Osteocyte (in vitro differentiated cells): ENCODE data around the gene CDKL5. TPM values are rescaled to one million over a fixed set of nuclear protein-coding genes. Genes with fewer than 3 reads are reported as not detected.

Experiments used
- DNase-seq: peaks from one replicate; pipeline ENCODE4 v3.0.0; 2021; ENCODE audit warnings: mixed read lengths; ENCODE audit not compliant: unreplicated experiment; ENCODE audit errors: extremely low spot score
- H3K27ac Mint-ChIP-seq: one replicate; pipeline ENCODE4 v1.8.0; 2021; ENCODE audit warnings: mild to moderate bottlenecking, mixed read lengths; ENCODE audit not compliant: unreplicated experiment
- H3K27me3 Mint-ChIP-seq: one replicate; pipeline ENCODE4 v1.8.0; 2021; ENCODE audit warnings: mixed read lengths; ENCODE audit not compliant: unreplicated experiment
- H3K36me3 Mint-ChIP-seq: one replicate; pipeline ENCODE4 v1.8.0; 2021; ENCODE audit warnings: mixed read lengths; ENCODE audit not compliant: unreplicated experiment
- H3K4me1 Mint-ChIP-seq: one replicate; pipeline ENCODE4 v1.8.0; 2021; ENCODE audit warnings: mixed read lengths; ENCODE audit not compliant: unreplicated experiment
- H3K4me3 Mint-ChIP-seq: one replicate; pipeline ENCODE4 v1.8.0; 2021; ENCODE audit warnings: mild to moderate bottlenecking, moderate library complexity, mixed read lengths; ENCODE audit not compliant: unreplicated experiment
- H3K9me3 Mint-ChIP-seq: one replicate; pipeline ENCODE4 v1.8.0; 2021; ENCODE audit warnings: mixed read lengths; ENCODE audit not compliant: unreplicated experiment
- total RNA-seq: library from RNA; stranded (reverse); gene quantifications from 2 replicates; pipeline ENCODE4 v1.2.1, GENCODE V29; 2021
- TF ChIP-seq, protein P1 (sequence below): fragments of 200-600 bp; sonication (generic); IDR thresholded peaks from 2 replicates; pipeline ENCODE4 v1.5.0; 2021; ENCODE audit warnings: antibody characterized with exemption, mild to moderate bottlenecking, moderate library complexity

CDKL5 gene
- total RNA-seq, 1 donor from 2014 or later: 10.9 TPM

DNA sequence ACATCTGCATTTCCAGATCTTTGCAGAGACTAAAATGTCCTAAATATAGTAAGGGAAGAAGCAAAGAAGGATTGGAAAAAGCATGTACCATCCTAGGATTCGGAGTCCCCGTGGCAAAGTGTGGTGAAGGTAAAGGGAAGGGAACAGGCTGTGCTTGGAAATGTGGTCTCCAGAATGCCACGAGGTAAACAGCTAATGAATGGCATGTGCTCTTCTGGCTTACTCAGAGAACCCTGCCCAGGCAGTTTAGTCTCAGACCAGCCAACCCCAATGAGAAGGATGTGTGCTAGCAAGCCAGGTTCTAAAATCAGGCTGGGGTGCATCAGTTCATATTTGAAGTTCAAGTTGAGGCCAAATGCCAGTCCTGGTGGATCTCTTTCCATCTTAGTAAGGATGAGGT is 133.4 kb downstream of the CDKL5 start:
- Mint-ChIP-seq H3K27me3 (no peaks in the 10 kb centered on the region), H3K4me3 (no peak overlapping the region), H3K4me1 (peaks cover 21% of the 10 kb centered on the region), H3K9me3 (no peaks in the 10 kb centered on the region), H3K27ac (no peak overlapping the region), H3K36me3 (no peaks in the 10 kb centered on the region)
- TF ChIP-seq, protein P1, sequence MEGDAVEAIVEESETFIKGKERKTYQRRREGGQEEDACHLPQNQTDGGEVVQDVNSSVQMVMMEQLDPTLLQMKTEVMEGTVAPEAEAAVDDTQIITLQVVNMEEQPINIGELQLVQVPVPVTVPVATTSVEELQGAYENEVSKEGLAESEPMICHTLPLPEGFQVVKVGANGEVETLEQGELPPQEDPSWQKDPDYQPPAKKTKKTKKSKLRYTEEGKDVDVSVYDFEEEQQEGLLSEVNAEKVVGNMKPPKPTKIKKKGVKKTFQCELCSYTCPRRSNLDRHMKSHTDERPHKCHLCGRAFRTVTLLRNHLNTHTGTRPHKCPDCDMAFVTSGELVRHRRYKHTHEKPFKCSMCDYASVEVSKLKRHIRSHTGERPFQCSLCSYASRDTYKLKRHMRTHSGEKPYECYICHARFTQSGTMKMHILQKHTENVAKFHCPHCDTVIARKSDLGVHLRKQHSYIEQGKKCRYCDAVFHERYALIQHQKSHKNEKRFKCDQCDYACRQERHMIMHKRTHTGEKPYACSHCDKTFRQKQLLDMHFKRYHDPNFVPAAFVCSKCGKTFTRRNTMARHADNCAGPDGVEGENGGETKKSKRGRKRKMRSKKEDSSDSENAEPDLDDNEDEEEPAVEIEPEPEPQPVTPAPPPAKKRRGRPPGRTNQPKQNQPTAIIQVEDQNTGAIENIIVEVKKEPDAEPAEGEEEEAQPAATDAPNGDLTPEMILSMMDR: no peak
- no peak for DNase-seq

DNA sequence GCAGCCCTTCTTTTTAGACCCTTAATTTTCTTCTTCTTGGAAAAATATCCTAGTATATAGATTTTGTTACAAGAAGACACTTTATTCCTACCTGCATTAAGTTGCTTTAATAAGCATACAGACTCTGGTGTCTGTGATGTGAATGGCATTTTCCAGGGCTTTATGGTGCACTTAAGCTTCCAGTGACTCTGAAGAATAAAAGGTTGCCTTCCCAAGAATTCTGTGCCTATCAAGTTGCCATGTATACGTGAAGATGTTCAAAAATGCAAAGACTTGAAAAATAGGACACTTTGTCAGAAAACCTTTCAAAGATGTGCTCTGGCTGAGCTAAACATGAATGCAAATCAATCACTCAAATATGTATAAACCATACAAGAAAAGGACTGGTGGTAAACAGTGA is 135.6 kb downstream of the CDKL5 start:
- TF ChIP-seq, protein P1: no peak
- Mint-ChIP-seq H3K36me3 (no peaks in the 10 kb centered on the region), H3K27me3 (no peaks in the 10 kb centered on the region), H3K4me1 (peaks cover 26% of the 10 kb centered on the region), H3K9me3 (no peaks in the 10 kb centered on the region), H3K27ac (no peak overlapping the region), H3K4me3 (no peak overlapping the region)
- no peak for DNase-seq

DNA sequence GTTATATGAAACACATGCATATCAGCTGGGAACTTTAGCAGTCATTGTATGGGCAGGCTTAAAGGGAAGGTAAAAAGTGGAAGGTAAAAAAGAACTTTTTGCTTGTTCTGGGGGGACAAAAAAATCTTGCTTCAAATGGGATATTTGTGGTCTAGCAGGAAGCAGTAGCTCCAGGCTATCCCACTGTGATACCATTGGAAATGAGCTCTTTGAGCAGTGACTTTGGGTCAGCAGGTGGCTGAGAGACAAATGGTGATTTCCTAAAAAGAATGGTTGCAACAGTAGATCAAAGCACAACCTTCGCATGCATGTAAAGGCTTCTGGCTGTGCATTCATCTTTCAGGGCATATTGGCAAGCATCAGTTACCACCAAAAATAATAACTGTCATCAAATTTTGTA is 140.3 kb downstream of the CDKL5 start:
- H3K4me1 Mint-ChIP-seq: peaks cover 16% of the 10 kb centered on the region
- H3K4me3 Mint-ChIP-seq: no peak overlapping the region
- no peaks in the 10 kb centered on the region for H3K27me3 Mint-ChIP-seq
- peaks cover 15% of the 10 kb centered on the region for H3K9me3 Mint-ChIP-seq
- H3K27ac Mint-ChIP-seq: no peak overlapping the region
- no peak for DNase-seq
- TF ChIP-seq, protein P1: no peak
- H3K36me3 Mint-ChIP-seq: no peaks in the 10 kb centered on the region

DNA sequence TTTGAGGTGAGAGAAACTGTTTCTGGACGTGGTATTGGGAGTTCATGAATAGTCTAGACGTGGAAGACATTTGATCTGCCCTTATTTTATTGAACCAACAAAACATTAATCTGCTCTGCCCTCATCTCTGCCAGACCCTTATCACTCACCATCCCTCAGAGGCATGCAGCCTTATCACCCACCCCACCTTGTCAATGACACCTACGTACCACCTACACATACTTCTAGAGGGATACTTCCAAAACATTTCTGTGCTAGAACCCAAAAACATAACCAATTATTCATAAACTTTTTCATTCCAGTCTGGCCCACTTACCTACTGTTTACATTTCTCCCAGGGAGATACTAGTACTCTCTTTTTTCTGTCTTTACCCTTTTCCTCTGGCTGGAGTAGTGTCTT is 141.3 kb downstream of the CDKL5 start:
- H3K4me3 Mint-ChIP-seq: no peak overlapping the region

DNA sequence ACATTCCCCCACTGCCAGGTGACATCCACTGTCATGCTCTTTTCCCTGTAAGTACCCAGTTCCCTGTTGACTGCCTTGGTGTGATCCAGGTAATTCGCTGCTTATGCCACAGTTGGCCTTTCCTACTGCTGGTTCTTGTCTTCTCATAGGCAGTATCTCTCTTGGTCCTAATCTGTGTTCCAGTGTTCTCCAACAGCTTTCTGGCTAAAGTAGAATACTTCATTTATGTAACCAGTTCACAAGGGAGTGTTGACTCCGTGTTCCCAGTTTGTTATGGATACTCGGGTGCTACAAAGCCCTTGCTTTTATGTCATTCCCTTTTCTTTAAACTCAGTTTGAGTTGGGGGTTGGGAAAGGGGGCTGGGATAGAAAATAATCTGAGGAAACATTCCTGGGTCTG is 148.1 kb downstream of the CDKL5 start:
- Mint-ChIP-seq H3K4me3 (no peak overlapping the region), H3K4me1 (peaks cover 19% of the 10 kb centered on the region), H3K27ac (no peak overlapping the region), H3K27me3 (no peaks in the 10 kb centered on the region), H3K9me3 (peaks cover 6% of the 10 kb centered on the region), H3K36me3 (no peaks in the 10 kb centered on the region)
- TF ChIP-seq, protein P1: no peak
- no peak for DNase-seq

More for the DNA sequence above, 141.3 kb downstream of the CDKL5 start:
- Mint-ChIP-seq H3K9me3 (peaks cover 15% of the 10 kb centered on the region), H3K27me3 (no peaks in the 10 kb centered on the region), H3K36me3 (no peaks in the 10 kb centered on the region), H3K4me1 (peaks cover 16% of the 10 kb centered on the region), H3K27ac (no peak overlapping the region)
- no peak for DNase-seq
- TF ChIP-seq, protein P1: no peak
